ENCODE data around the gene ATP5PD.
"Not testable (repeated sequence)": the region's sequence is repeated elsewhere in the genome, so short reads cannot be mapped to it uniquely, and the experiment has no call there.

The ATP5PD gene

DNA sequence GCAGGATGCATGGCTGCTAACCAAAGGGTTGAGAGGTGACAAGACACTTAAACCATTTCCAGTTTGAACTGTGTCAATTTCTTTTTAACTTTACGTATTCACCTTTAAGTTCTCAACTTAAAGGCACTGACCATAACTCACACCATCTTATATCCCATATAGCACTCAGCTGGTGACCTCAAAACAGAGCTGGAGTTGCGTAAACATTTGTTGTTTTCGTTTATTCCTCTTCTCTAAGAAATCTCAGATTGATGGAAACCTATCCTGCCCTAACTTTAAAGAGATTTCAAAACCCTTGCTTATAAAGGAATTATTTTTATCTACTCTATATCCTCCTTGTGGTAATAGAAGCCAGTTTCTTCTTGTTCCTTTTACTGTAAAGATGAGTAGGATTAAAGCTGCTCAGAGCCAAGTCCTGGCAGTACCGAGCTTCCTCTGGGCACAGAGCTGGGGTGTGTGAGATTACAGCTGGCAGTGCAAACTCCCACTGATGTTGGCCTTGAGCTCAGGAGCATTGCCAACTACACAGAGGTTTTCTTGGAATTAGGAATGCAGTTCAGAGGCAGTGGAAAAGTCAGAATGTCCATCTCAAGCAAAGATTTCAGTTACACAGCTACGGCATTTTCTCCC, 1.6 kb upstream of the ATP5PD start:
- DNase-seq, result no peak

DNA sequence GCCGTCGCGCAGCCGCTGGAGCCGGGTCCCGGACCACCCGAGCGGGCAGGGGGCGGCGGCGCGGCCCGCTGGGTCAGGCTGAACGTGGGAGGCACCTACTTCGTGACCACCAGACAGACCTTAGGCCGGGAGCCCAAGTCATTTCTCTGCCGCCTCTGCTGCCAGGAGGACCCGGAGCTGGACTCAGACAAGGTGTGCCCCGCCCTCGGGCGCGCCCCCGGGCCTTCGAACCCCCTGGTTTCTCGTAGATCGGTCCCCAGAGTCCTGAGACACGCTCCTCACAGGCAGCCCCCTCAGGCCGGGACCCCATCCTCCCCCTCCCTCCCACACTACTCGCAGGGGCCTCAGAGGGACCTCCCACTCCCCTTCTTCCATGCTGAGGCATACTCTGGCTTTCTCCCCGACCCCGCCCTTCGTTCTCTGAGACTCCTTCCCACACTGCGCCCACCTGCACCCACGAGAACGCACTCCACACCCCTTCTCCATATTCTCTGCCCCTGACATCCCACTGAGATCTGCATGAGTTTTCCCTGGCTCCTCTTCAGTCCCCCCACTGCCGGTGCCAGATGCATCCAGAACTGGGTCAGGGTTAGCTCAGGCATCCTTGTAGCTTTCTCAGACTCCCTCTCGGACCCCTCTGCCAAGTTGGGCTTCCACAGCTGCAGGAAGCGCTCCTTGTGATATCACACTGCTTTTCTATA, 779 bp upstream of the ATP5PD start:
- no peak for DNase-seq

DNA sequence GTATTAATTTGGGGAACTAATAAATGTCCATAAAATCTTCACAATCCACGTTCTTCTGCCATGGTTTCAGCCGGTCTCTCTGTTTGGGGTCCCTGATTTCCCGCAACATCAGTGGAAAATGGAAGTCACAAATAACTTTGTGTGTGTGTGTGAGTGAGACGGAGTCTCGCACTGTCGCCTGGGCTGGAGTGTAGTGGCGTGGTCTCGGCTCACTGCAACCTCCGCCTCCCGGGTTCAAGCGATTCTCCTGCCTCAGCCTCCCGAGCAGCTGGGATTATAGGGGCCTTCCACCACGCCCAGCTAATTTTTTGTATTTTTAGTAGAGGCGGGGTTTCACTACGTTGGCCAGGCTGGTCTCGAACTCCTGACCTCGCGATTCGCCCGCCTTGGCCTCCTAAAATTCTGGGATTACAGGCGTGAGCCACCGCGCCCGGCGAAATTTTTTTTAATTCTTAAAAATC, 793 bp downstream of the ATP5PD start:
- not testable (repeated sequence) for DNase-seq

DNA sequence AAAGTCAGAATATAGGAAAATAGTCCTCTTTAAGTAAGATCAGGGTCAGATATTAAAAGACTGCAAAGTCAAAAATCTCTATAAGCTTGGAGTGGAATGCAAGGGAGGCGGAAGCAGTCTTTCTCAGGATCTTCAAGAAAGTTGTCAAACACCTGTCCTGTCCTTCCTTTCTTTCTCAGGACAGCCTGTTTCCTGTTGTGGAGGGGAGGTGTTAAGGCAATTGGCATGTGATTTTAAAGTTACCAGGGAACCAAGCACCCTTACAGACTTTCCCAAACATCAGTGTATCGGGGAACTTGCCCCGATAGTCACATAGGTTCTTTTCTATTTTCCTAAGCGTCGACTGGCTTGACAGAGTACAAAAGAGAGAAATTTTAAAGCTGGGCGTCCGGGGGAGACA, 2.1 kb downstream of the ATP5PD start:
- DNase-seq, result no peak

GRCh38 chr17:75043789-75044188, 3.0 kb downstream of the ATP5PD start:
- DNase-seq, result not testable (repeated sequence)

- DNase-seq, result no peak
Measured at GRCh38 chr17:75041656-75042280, 5.0 kb downstream of the ATP5PD start.

- no peak for DNase-seq
Measured at GRCh38 chr17:75039238-75039637, 7.5 kb downstream of the ATP5PD start.

GRCh38 chr17:75036643-75037268, 10.0 kb downstream of the ATP5PD start:
- DNase-seq, result peak; percentile 93

DNA sequence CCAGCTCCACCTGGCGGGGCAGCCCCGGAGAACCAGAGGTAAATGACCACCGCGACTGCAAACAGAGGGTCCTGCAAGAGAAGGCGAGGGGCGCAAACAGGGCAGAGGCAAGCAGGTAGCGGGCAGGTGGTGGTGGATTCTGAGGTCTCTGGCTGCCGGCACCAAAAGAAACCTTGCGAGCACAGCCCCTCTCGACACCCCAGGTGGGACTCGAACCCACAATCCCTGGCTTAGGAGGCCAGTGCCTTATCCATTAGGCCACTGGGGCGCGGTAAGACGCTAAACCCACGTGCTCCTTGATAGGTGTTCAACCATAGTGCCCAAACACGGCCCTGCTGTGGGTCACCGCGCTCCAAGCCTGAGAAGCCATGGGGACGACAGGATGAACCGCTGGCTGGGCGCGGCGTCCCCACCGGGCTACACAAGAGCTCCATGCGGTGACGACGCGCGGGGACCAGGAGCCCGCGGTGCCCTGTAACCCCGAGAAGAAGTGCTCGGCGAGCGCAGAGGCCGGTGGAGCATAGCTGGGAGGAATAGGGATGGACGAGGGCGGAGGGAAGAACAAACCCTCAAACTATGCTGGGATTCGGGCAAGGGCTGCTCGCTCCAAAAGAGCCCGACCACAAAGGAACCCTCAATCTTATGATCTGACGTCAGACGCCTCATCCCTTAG, 12.4 kb downstream of the ATP5PD start:
- peak; percentile 91 for DNase-seq

- DNase-seq, result peak; percentile 94
Measured at GRCh38 chr17:75033346-75034235, 13.2 kb downstream of the ATP5PD start.

GRCh38 chr17:75032720-75033280, 14.0 kb downstream of the ATP5PD start:
- no peak for DNase-seq

- peak; percentile 40 for DNase-seq
Measured at GRCh38 chr17:75031972-75032719, 14.6 kb downstream of the ATP5PD start.

GRCh38 chr17:75030161-75030560, 16.6 kb downstream of the ATP5PD start:
- DNase-seq, result no peak

DNA sequence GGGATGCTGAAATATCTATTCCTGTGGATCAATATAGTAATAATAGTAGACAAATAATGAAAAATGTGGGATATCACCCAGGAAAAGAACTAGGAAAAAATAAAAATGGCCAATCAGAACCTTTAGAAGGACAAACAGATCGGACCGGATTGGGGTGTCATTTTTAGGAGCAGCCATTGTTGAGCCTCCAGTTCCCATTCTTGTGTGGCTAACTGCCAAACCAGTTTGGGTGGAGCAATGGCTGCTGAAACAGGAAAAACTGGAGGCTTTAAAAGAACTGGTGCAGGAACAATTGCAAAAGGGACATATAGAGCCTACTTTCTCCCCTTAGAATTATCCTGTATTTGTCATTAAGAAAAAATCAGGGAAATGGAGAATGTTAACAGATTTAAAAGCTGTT, 20.1 kb downstream of the ATP5PD start:
- DNase-seq, result not testable (repeated sequence)

- not testable (repeated sequence) for DNase-seq
Measured at GRCh38 chr17:75025398-75025734, 21.4 kb downstream of the ATP5PD start.

GRCh38 chr17:75024686-75025397, 21.9 kb downstream of the ATP5PD start:
- no peak for DNase-seq

GRCh38 chr17:75020331-75021110, 26.2 kb downstream of the ATP5PD start:
- DNase-seq, result no peak

GRCh38 chr17:75019710-75020109, 27.1 kb downstream of the ATP5PD start:
- DNase-seq, result no peak

DNA sequence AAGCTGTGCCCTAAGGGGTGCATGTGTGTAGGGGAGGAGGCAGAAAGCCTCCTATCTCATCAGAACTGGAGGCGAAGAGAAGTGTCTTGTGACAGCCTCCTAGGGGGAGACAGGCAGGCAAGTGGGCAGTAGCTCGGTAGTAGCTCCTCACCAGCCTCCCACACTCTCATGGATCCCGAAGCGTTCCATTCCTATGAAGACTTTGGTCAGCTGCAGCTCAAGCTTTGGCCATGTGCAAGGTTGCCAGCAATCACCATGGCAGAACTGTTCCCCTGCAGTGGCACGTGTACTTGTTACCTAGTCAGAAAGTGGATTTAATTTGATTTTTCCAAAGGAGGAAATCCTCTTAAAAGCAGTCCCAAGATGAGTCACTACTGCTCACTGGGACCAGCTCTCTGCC, 27.6 kb downstream of the ATP5PD start:
- DNase-seq, result no peak
